ENCODE data around the gene DHX40. TPM values are rescaled to one million over a fixed set of nuclear protein-coding genes. Genes with fewer than 3 reads are reported as not detected.

DHX40 gene
- total and polyA plus RNA-seq, 2 of the 13 experiments (the other 11 are each of a cell fraction or from before 2014, with no cell fraction given), result 22.2 to 37.0 TPM

DNA sequence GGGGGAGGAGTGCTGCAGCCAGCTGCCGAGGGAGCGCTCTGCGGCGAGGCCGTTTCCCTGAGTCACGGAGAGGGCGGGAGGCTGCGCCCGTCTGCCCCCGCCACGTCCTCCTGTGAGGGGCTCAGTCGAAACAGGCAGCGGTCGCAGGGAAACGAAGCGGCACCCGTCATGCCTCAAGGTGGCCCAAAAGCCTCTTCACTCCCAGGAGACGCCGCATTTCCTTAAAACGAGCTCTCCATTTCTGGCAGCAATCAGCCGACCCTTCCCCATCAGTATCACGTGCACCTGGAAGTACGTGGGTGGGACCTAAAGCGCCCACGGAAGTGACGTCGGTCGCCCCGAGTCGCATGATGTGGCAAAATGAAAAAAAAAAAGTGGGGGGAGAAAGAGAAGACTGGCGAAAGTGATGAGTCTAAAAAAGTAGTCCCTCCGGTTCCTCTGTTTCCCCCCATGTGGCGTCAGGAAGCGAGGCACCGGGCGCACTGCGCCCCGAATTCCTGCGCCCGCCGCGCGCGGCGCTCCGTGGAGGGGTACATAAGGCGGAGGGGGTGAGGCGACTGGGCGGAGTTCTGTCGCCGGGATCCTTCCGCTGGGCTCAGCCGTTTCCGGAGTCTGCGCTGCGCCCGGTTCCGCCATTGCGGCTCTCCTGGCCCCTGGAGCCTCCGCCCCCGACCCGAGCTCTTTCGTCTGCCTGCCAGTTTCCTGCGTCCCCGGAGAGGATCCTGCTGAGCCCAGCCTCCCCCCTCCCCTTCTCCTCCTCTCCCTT, 54.1 kb downstream of the DHX40 start, which contains the start of gene CLTC (continued):
- TF ChIP-seq HIC2 (CRISPR knock-in tag; IDR thresholded peaks at IDR 0.05; ENCODE audit: low read depth) (peak; percentile 56; the same call in 1 of the 2 replicates), ZNF775 (CRISPR knock-in tag; IDR thresholded peaks at IDR 0.05; ENCODE audit: borderline replicate concordance) (peak; percentile 93; the same call in 1 of the 2 replicates), SMARCC2 (IDR thresholded peaks at IDR 0.05) (no peak), CHD4 (IDR thresholded peaks at IDR 0.05; ENCODE audit: borderline replicate concordance, low read length) (no peak), RAD21 (CRISPR knock-in tag; IDR thresholded peaks at IDR 0.05) (peak; percentile 44), ARID4A (CRISPR knock-in tag; IDR thresholded peaks at IDR 0.05; ENCODE audit: borderline replicate concordance) (peak; percentile 98), HNRNPK (IDR thresholded peaks at IDR 0.05; ENCODE audit: low read depth, low read length, poor library complexity, severe bottlenecking) (peak; percentile 49), KAT8 (CRISPR knock-in tag; IDR thresholded peaks at IDR 0.05) (peak; percentile 97), ZNF782 (CRISPR knock-in tag; IDR thresholded peaks at IDR 0.05; ENCODE audit: borderline replicate concordance) (0 out of 2 replicates have a peak, but pooled peaks have one; percentile 19), ZNF563 (CRISPR knock-in tag; IDR thresholded peaks at IDR 0.05) (peak; percentile 96), YEATS2 (CRISPR knock-in tag; IDR thresholded peaks at IDR 0.05; ENCODE audit: borderline replicate concordance) (peak; percentile 96), MXD4 (CRISPR knock-in tag; IDR thresholded peaks at IDR 0.05) (peak; percentile 94), MEIS2 (CRISPR knock-in tag; IDR thresholded peaks at IDR 0.05) (peak; percentile 67), DNMT3B (CRISPR knock-in tag; conservative IDR thresholded peaks at IDR 0.05) (no peak)
- TF ChIP-seq, protein P1, sequence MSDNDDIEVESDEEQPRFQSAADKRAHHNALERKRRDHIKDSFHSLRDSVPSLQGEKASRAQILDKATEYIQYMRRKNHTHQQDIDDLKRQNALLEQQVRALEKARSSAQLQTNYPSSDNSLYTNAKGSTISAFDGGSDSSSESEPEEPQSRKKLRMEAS (IDR thresholded peaks at IDR 0.05), result peak; percentile 94
- TF ChIP-seq, protein P2, sequence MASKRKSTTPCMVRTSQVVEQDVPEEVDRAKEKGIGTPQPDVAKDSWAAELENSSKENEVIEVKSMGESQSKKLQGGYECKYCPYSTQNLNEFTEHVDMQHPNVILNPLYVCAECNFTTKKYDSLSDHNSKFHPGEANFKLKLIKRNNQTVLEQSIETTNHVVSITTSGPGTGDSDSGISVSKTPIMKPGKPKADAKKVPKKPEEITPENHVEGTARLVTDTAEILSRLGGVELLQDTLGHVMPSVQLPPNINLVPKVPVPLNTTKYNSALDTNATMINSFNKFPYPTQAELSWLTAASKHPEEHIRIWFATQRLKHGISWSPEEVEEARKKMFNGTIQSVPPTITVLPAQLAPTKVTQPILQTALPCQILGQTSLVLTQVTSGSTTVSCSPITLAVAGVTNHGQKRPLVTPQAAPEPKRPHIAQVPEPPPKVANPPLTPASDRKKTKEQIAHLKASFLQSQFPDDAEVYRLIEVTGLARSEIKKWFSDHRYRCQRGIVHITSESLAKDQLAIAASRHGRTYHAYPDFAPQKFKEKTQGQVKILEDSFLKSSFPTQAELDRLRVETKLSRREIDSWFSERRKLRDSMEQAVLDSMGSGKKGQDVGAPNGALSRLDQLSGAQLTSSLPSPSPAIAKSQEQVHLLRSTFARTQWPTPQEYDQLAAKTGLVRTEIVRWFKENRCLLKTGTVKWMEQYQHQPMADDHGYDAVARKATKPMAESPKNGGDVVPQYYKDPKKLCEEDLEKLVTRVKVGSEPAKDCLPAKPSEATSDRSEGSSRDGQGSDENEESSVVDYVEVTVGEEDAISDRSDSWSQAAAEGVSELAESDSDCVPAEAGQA (IDR thresholded peaks at IDR 0.05; ENCODE audit: low read depth), result peak; percentile 91
- TF ChIP-seq, protein P2 (CRISPR knock-in tag; IDR thresholded peaks at IDR 0.05; ENCODE audit: borderline replicate concordance), result no peak; the same call in 1 of the 2 replicates

Measured in HepG2 (cell line).